IMR-90 (cell line): ENCODE data around the gene VPS13C. TPM values are rescaled to one million over a fixed set of nuclear protein-coding genes. Genes with fewer than 3 reads are reported as not detected.

ENCODE experiments used
- ATAC-seq: fragments of 200-7000 bp; cut with Tn5 transposase; 2 replicates; pipeline ENCODE4 v1.9.1; 2020; ENCODE audit warnings: low read depth, mild to moderate bottlenecking, moderate library complexity
- BruUV-seq: library from RNA; stranded (reverse); fragments of 400-500 nt; replicated peaks from 2 replicates; lab custom pipeline; 2021; lab: Mats Ljungman, UMichigan
- CTCF ChIA-PET: fragments of 300-600 bp; formaldehyde crosslinking; extraction: SDS; loops from one replicate; lab custom pipeline; 2021; ENCODE audit warnings: antibody characterized with exemption; lab: Yijun Ruan, JAX
- POLR2A ChIA-PET: fragments of 300-600 bp; sonication (Branson Sonifier 250); formaldehyde crosslinking; loops from one replicate; lab custom pipeline; 2022; ENCODE audit warnings: antibody characterized with exemption; ENCODE audit not compliant: unreplicated experiment; lab: Charles Lee
- DNase-seq: peaks from one replicate; pipeline ENCODE4 v3.0.0; 2013
- H2AFZ ChIP-seq: replicated peaks from 2 replicates; pipeline ENCODE3; 2013; ENCODE audit warnings: low read length, mild to moderate bottlenecking; ENCODE audit not compliant: poor library complexity
- H2AK5ac ChIP-seq: 2 replicates; pipeline ENCODE4 v1.6.1; 2013; ENCODE audit warnings: low read depth, low read length, inconsistent platforms
- H2AK9ac ChIP-seq: replicated peaks from 2 replicates; pipeline ENCODE3; 2013; ENCODE audit warnings: mild to moderate bottlenecking, low read depth, low read length, moderate library complexity; ENCODE audit not compliant: poor library complexity
- H2BK120ac ChIP-seq: 2 replicates; pipeline ENCODE4 v1.6.1; 2013; ENCODE audit warnings: low read depth, low read length, inconsistent platforms
- H2BK15ac ChIP-seq: 3 replicates; pipeline ENCODE4 v1.6.1; 2013; ENCODE audit warnings: low read depth, low read length, inconsistent platforms
- H2BK20ac ChIP-seq: 2 replicates; pipeline ENCODE4 v1.6.1; 2013; ENCODE audit warnings: low read depth, mild to moderate bottlenecking, inconsistent platforms, low read length, moderate library complexity
- H2BK5ac ChIP-seq: 2 replicates; pipeline ENCODE4 v1.6.1; 2013; ENCODE audit warnings: mild to moderate bottlenecking, low read depth, low read length, inconsistent platforms; ENCODE audit not compliant: poor library complexity, severe bottlenecking
- H3K14ac ChIP-seq: replicated peaks from 2 replicates; pipeline ENCODE4 v1.6.1; 2013; ENCODE audit warnings: low read depth, low read length, inconsistent platforms
- H3K18ac ChIP-seq: 2 replicates; pipeline ENCODE4 v1.6.1; 2013; ENCODE audit warnings: low read depth, low read length, control low read depth
- H3K23ac ChIP-seq: 2 replicates; pipeline ENCODE4 v1.6.1; 2013; ENCODE audit warnings: low read depth, low read length, inconsistent platforms
- H3K27ac ChIP-seq: 2 replicates; pipeline ENCODE4 v1.5.1; 2013; ENCODE audit warnings: mild to moderate bottlenecking, control low read depth, low read length; ENCODE audit not compliant: insufficient read depth
- H3K27me3 ChIP-seq: 2 replicates; pipeline ENCODE4 v1.6.1; 2013; ENCODE audit warnings: low read length; ENCODE audit not compliant: control insufficient read depth, insufficient read depth
- H3K36me3 ChIP-seq: 2 replicates; pipeline ENCODE4 v1.6.1; 2013; ENCODE audit warnings: low read length, mixed read lengths; ENCODE audit not compliant: control insufficient read depth, insufficient read depth
- H3K4ac ChIP-seq: 2 replicates; pipeline ENCODE4 v1.6.1; 2013; ENCODE audit warnings: low read depth, low read length, inconsistent platforms
- H3K4me1 ChIP-seq: 2 replicates; pipeline ENCODE4 v1.6.1; 2013; ENCODE audit warnings: low read length, mixed read lengths; ENCODE audit not compliant: control insufficient read depth, insufficient read depth
- H3K4me2 ChIP-seq: 2 replicates; pipeline ENCODE4 v1.6.1; 2013; ENCODE audit warnings: low read depth, mild to moderate bottlenecking, control low read depth, low read length, moderate library complexity
- H3K4me3 ChIP-seq: 2 replicates; pipeline ENCODE4 v1.5.1; 2013; ENCODE audit warnings: low read depth, mild to moderate bottlenecking, control low read depth, low read length, moderate library complexity; ENCODE audit not compliant: insufficient read depth
- H3K56ac ChIP-seq: 2 replicates; pipeline ENCODE4 v1.6.1; 2013; ENCODE audit warnings: low read length, inconsistent platforms; ENCODE audit not compliant: insufficient read depth; ENCODE audit errors: extremely low read depth
- H3K79me1 ChIP-seq, 2 experiments: 2 replicates each; pipeline ENCODE4 v1.6.1; 2013; ENCODE audit warnings: low read length in 2 of 2, inconsistent platforms in 1 of 2, low read depth in 1 of 2
- H3K9ac ChIP-seq: 2 replicates; pipeline ENCODE4 v1.6.1; 2013; ENCODE audit warnings: low read depth, low read length, control low read depth
- H3K9me1 ChIP-seq: 2 replicates; pipeline ENCODE4 v1.6.1; 2013; ENCODE audit warnings: low read length, inconsistent platforms; ENCODE audit not compliant: insufficient read depth
- H3K9me3 ChIP-seq: 2 replicates; pipeline ENCODE4 v1.6.1; 2013; ENCODE audit warnings: low read length; ENCODE audit not compliant: control insufficient read depth, insufficient read depth
- H4K20me1 ChIP-seq: 2 replicates; pipeline ENCODE4 v1.6.1; 2013; ENCODE audit warnings: low read length, inconsistent platforms; ENCODE audit not compliant: insufficient read depth
- H4K5ac ChIP-seq: 2 replicates; pipeline ENCODE4 v1.6.1; 2013; ENCODE audit warnings: mild to moderate bottlenecking, low read depth, low read length, control low read depth
- H4K8ac ChIP-seq, 2 experiments: 2 replicates each; pipeline ENCODE4 v1.6.1; 2013; ENCODE audit warnings: low read depth in 2 of 2, low read length in 2 of 2, control low read depth in 1 of 2, inconsistent platforms in 1 of 2
- H4K91ac ChIP-seq: 2 replicates; pipeline ENCODE4 v1.6.1; 2013; ENCODE audit warnings: low read depth, low read length, inconsistent platforms; ENCODE audit not compliant: insufficient read depth
- CEBPB ChIP-seq: IDR thresholded peaks from 2 replicates; pipeline ENCODE4 v1.6.1; 2012; ENCODE audit warnings: low read depth, low read length, improper control_type of control experiment
- CHD1 ChIP-seq: IDR thresholded peaks from 2 replicates; pipeline ENCODE4 v1.6.1; 2012; ENCODE audit warnings: low read depth, low read length, improper control_type of control experiment
- CTCF ChIP-seq: conservative IDR thresholded peaks from 2 replicates; pipeline ENCODE4 v1.5.1; 2012; ENCODE audit warnings: mild to moderate bottlenecking, low read depth, low read length, improper control_type of control experiment
- ELK1 ChIP-seq: fragments of 150-350 bp; IDR thresholded peaks from 2 replicates; pipeline ENCODE4 v1.6.1; 2016; ENCODE audit warnings: low read depth, mild to moderate bottlenecking, low read length, moderate library complexity, borderline replicate concordance
- MAFK ChIP-seq: IDR thresholded peaks from 2 replicates; pipeline ENCODE4 v1.6.1; 2012; ENCODE audit warnings: low read depth, low read length, improper control_type of control experiment
- MAZ ChIP-seq: IDR thresholded peaks from 2 replicates; pipeline ENCODE4 v1.6.1; 2012; ENCODE audit warnings: low read depth, mild to moderate bottlenecking, low read length, improper control_type of control experiment, moderate library complexity, borderline replicate concordance
- MXI1 ChIP-seq: IDR thresholded peaks from 2 replicates; pipeline ENCODE4 v1.6.1; 2012; ENCODE audit warnings: low read depth, mild to moderate bottlenecking, low read length, moderate library complexity, borderline replicate concordance
- NFE2L2 ChIP-seq: fragments of 150-350 bp; IDR thresholded peaks from 2 replicates; pipeline ENCODE4 v1.6.1; 2016; ENCODE audit warnings: low read depth, mild to moderate bottlenecking, low read length
- POLR2A ChIP-seq: IDR thresholded peaks from 2 replicates; pipeline ENCODE4 v1.6.1; 2012; ENCODE audit warnings: mild to moderate bottlenecking, low read depth, low read length
- RAD21 ChIP-seq: IDR thresholded peaks from 2 replicates; pipeline ENCODE4 v1.6.1; 2012; ENCODE audit warnings: low read length, improper control_type of control experiment
- RFX5 ChIP-seq: IDR thresholded peaks from 2 replicates; pipeline ENCODE4 v1.8.0; 2012; ENCODE audit warnings: low read depth, mild to moderate bottlenecking, low read length, moderate library complexity
- SMC3 ChIP-seq: fragments of 150-350 bp; IDR thresholded peaks from 2 replicates; pipeline ENCODE4 v1.6.1; 2016; ENCODE audit warnings: low read depth, mild to moderate bottlenecking, antibody characterized with exemption, low read length, moderate library complexity
- USF2 ChIP-seq: fragments of 150-350 bp; IDR thresholded peaks from 2 replicates; pipeline ENCODE4 v1.6.1; 2017; ENCODE audit warnings: mild to moderate bottlenecking, antibody characterized with exemption, low read length, low read depth
- whole genome bisulfite sequencing, 2 experiments: methylation state at CpG; one replicate each; pipeline versions ENCODE4 v1.1.5 to v1.1.7; 2013; ENCODE audit warnings: missing lambda C conversion rate in 2 of 2; ENCODE audit not compliant: insufficient read length in 1 of 2; ENCODE audit errors: extremely low coverage in 2 of 2; 5-methylcytosine and 5-hydroxymethylcytosine counted together
- dilution Hi-C: fragments of 300-500 bp; cut with HindIII; formaldehyde crosslinking; loops from one replicate; pipeline ENCODE4 v1.14.3; 2018; ENCODE audit warnings: low sequenced_read_pairs; ENCODE audit not compliant: unreplicated experiment
- in situ Hi-C: fragments of 300-500 bp; cut with MboI; formaldehyde crosslinking; loops from 3 replicates; pipeline ENCODE4 v1.14.3; 2019; ENCODE audit warnings: low sequenced_read_pairs, inconsistent platforms, mixed read lengths
- intact Hi-C: fragments of 100-400 bp; cut with micrococcal nuclease; formaldehyde crosslinking; loops from 2 replicates; pipeline ENCODE4 v1.10.0; 2022
- polyA plus RNA-seq, 3 experiments: library from polyadenylated mRNA; depleted of rRNA; stranded (reverse); fragments of >200 nt; gene quantifications; 2 replicates each; pipeline ENCODE4 v1.2.3, GENCODE V29; 2012; ENCODE audit warnings: low replicate concordance in 1 of 3
- total RNA-seq: library from RNA; depleted of rRNA; stranded (reverse); fragments of >200 nt; gene quantifications from 2 replicates; pipeline ENCODE4 v1.2.3, GENCODE V29; 2012

VPS13C gene
- total and polyA plus RNA-seq, 2 of the 4 experiments (the other 2 are of a cell fraction) = 8.1 to 32.8 TPM

DNA sequence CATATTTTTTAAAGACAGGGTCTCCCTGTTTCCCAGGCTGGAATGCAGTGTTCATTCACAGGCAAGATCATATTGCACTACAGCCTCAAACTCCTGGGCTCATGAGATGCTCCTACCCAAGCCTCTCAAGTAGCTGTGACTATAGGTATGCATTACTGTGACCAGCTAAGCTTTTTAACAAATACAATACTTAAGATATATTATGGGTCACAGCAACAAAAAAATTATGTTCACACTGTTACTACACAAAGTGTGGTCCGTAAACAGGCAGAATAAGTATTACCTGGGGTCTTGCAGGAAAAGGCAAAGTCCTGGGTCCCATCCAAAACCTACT is 152.5 kb downstream of the VPS13C start:
- DNase-seq (no peak), ATAC-seq (no peak)
- Histone ChIP-seq H3K9me1 (no peaks in the 10 kb centered on the region), H3K4me3 (no peak overlapping the region), H3K27ac (no peak overlapping the region), H3K18ac (no peak overlapping the region), H2BK5ac (no peak overlapping the region), H3K36me3 (0 out of 2 replicates have a peak, but pooled peaks cover 3% of the 10 kb centered on the region), H4K91ac (no peak overlapping the region), H3K14ac (no peak overlapping the region), H2BK15ac (no peak overlapping the region), H2AFZ (no peak overlapping the region), H3K9ac (no peak overlapping the region), H2AK5ac (no peak overlapping the region), H3K9me3 (no peaks in the 10 kb centered on the region), H3K23ac (no peak overlapping the region), H2AK9ac (no peak overlapping the region), H3K4me2 (no peak overlapping the region), H2BK120ac (no peak overlapping the region), H4K20me1 (no peaks in the 10 kb centered on the region), H3K56ac (no peak overlapping the region), H3K4me1 (no peaks in the 10 kb centered on the region), H3K4ac (no peak overlapping the region), H4K8ac (no peak overlapping the region), H4K5ac (no peak overlapping the region), H3K79me1 (no peaks in the 10 kb centered on the region), H3K27me3 (no peaks in the 10 kb centered on the region), H2BK20ac (no peak overlapping the region)
- dilution Hi-C loops = no loop called here
- intact Hi-C loops = no loop called here
- no TSS peak for BruUV-seq
- ChIA-PET POLR2A (interaction anchor here (0.6 kb wide), 1 partner anchor 23 kb away, joined by 3 read pairs; no protein-coding TSS in a partner anchor), CTCF (no interaction called here)
- TF ChIP-seq POLR2A (no peak), RFX5 (no peak), CHD1 (no peak), MXI1 (no peak), NFE2L2 (no peak), ELK1 (no peak), USF2 (no peak), RAD21 (no peak), MAZ (no peak), MAFK (no peak), CEBPB (no peak), SMC3 (no peak), CTCF (no peak)
- WGBS, 2 experiments = no CpG with 5 or more reads among the region's 1 CpG
- in situ Hi-C loops = no loop called here
